ENCODE data around the gene SCN1B. TPM values are rescaled to one million over a fixed set of nuclear protein-coding genes. Genes with fewer than 3 reads are reported as not detected.

The SCN1B gene
- total and polyA plus RNA-seq, 12 donors, result 24.5 to 70.5 (median 41.5) TPM

- 73 to 84% methylated on average over 6 of the region's 6 CpGs for WGBS, 2 donors
- no peaks in the 10 kb centered on the region for H3K9me3 ChIP-seq
- no peaks in the 10 kb centered on the region for H3K36me3 ChIP-seq
- peaks cover 0 to 22% (median 6%) of the 10 kb centered on the region in 7 donors for H3K27me3 ChIP-seq
- DNase-seq, result no peak
- no peak overlapping the region for H3K4me3 ChIP-seq
- ATAC-seq, result no peak
- H3K4me1 ChIP-seq, result peaks cover 0 to 9% (median 7%) of the 10 kb centered on the region in 9 donors
- intact Hi-C loops (cut with DNase I), result loop anchor here in 3 of 10 donors (5.0 to 10.0 kb wide), 3 partner anchors 34 to 111 kb away; no protein-coding TSS in a partner anchor
- TF ChIP-seq CTCF (IDR thresholded peaks at IDR 0.05), result no peak
- no peak overlapping the region for H3K27ac ChIP-seq
Measured at GRCh38 chr19:35085947-35086346, 55.7 kb downstream of the SCN1B start.

- WGBS, 2 donors, result 72 to 80% methylated on average over 8 of the region's 8 CpGs
- no peak for DNase-seq
- TF ChIP-seq CTCF (IDR thresholded peaks at IDR 0.05), result no peak
Measured at GRCh38 chr19:35086455-35086854, 56.2 kb downstream of the SCN1B start.

GRCh38 chr19:35087393-35087792, 57.1 kb downstream of the SCN1B start:
- H3K4me1 ChIP-seq, result peaks cover 0 to 10% (median 9%) of the 10 kb centered on the region in 9 donors
- no peak for TF ChIP-seq CTCF (IDR thresholded peaks at IDR 0.05)
- H3K4me3 ChIP-seq, result no peak overlapping the region
- no peak for ATAC-seq
- intact Hi-C loops (cut with DNase I), result loop anchor here in 3 of 10 donors (5.0 to 10.0 kb wide), 3 partner anchors 35 to 113 kb away; no protein-coding TSS in a partner anchor
- H3K27ac ChIP-seq, result no peak overlapping the region
- no peaks in the 10 kb centered on the region for H3K36me3 ChIP-seq
- peaks cover 0 to 35% (median 13%) of the 10 kb centered on the region in 7 donors for H3K27me3 ChIP-seq
- H3K9me3 ChIP-seq, result no peaks in the 10 kb centered on the region
- no peak for DNase-seq

More at GRCh38 chr19:35086455-35086854, 56.2 kb downstream of the SCN1B start:
- ATAC-seq, result no peak
- Histone ChIP-seq H3K4me1 (peaks cover 0 to 10% (median 9%) of the 10 kb centered on the region in 9 donors), H3K36me3 (no peaks in the 10 kb centered on the region), H3K27me3 (peaks cover 0 to 27% (median 10%) of the 10 kb centered on the region in 7 donors), H3K27ac (no peak overlapping the region), H3K4me3 (no peak overlapping the region), H3K9me3 (no peaks in the 10 kb centered on the region)
- intact Hi-C loops (cut with DNase I), result loop anchor here in 3 of 10 donors (5.0 to 10.0 kb wide), 3 partner anchors 34 to 112 kb away; no protein-coding TSS in a partner anchor

GRCh38 chr19:35088131-35088913, 58.1 kb downstream of the SCN1B start:
- TF ChIP-seq CTCF (IDR thresholded peaks at IDR 0.05), result no peak
- no peak overlapping the region for H3K4me3 ChIP-seq
- intact Hi-C loops (cut with DNase I), result loop anchor here in 3 of 10 donors (5.0 to 10.0 kb wide), 3 partner anchors 36 to 114 kb away; no protein-coding TSS in a partner anchor
- no peak overlapping the region for H3K27ac ChIP-seq
- peaks cover 0 to 10% (median 9%) of the 10 kb centered on the region in 9 donors for H3K4me1 ChIP-seq
- no peak for DNase-seq
- WGBS, 2 donors, result 73% methylated on average over 8 of the region's 8 CpGs
- peaks cover 0 to 35% (median 13%) of the 10 kb centered on the region in 7 donors for H3K27me3 ChIP-seq
- H3K9me3 ChIP-seq, result no peaks in the 10 kb centered on the region
- H3K36me3 ChIP-seq, result no peaks in the 10 kb centered on the region
- no peak for ATAC-seq
